Spleen (tissue), 11 donors: ENCODE measurements around the gene SSPN. TPM values are rescaled to one million over a fixed set of nuclear protein-coding genes. Genes with fewer than 3 reads are reported as not detected.

ENCODE experiments used
- DNase-seq: peaks from one replicate; pipeline ENCODE4 v3.0.0-alpha.2; 2020
- H3K27ac ChIP-seq, 8 donors: fragments of 200-600 bp; sonication (generic) in 7 of 8; 1 replicate in 4 of 8; 2 replicates in 4 of 8; pipeline versions ENCODE4 v1.5.0 to v1.8.0; 2016 to 2021; ENCODE audit warnings: inconsistent platforms in 4 of 8, mild to moderate bottlenecking in 4 of 8, moderate library complexity in 1 of 8
- H3K27me3 ChIP-seq, 7 donors: fragments of 200-600 bp; sonication (generic) in 6 of 7; replicated peaks in 1 of 7; 1 replicate in 4 of 7; 2 replicates in 3 of 7; pipeline versions ENCODE4 v1.5.0 to v1.8.0; 2016 to 2021; ENCODE audit warnings: inconsistent platforms in 3 of 7, mild to moderate bottlenecking in 1 of 7
- H3K36me3 ChIP-seq, 6 donors: fragments of 200-600 bp; sonication (generic) in 5 of 6; 1 replicate in 4 of 6; 2 replicates in 2 of 6; pipeline versions ENCODE4 v1.5.0 to v1.8.0; 2016 to 2021; ENCODE audit warnings: inconsistent platforms in 2 of 6
- H3K4me1 ChIP-seq, 6 donors: fragments of 200-600 bp; sonication (generic) in 5 of 6; 1 replicate in 3 of 6; 2 replicates in 3 of 6; pipeline versions ENCODE4 v1.5.0 to v1.8.0; 2016 to 2021; ENCODE audit warnings: inconsistent platforms in 3 of 6
- H3K4me3 ChIP-seq, 8 donors: fragments of 200-600 bp; sonication (generic) in 7 of 8; 1 replicate in 4 of 8; 2 replicates in 4 of 8; pipeline versions ENCODE4 v1.5.0 to v1.8.0; 2016 to 2021; ENCODE audit warnings: inconsistent platforms in 4 of 8, mild to moderate bottlenecking in 4 of 8, moderate library complexity in 2 of 8
- H3K9me3 ChIP-seq, 8 donors: fragments of 200-600 bp; sonication (generic) in 7 of 8; 1 replicate in 4 of 8; 2 replicates in 4 of 8; pipeline versions ENCODE4 v1.5.0 to v1.8.0; 2016 to 2021; ENCODE audit warnings: inconsistent platforms in 4 of 8
- CTCF ChIP-seq, 11 experiments: fragments of 200-600 bp in 7 of 11; fragments of 450-650 bp in 4 of 11; sonication (generic) in 4 of 11; IDR thresholded peaks in 8 of 11; conservative IDR thresholded peaks in 3 of 11; 1 replicate in 7 of 11; 2 replicates in 4 of 11; pipeline versions ENCODE4 v1.4.0 to v1.8.0; 2016 to 2021; ENCODE audit warnings: antibody characterized with exemption in 11 of 11, inconsistent platforms in 4 of 11, mild to moderate bottlenecking in 1 of 11
- POLR2A ChIP-seq, 3 donors: fragments of 450-650 bp; IDR thresholded peaks; one replicate each; pipeline ENCODE4 v1.5.1; 2017; ENCODE audit warnings: antibody characterized with exemption in 3 of 3, mild to moderate bottlenecking in 1 of 3
- POLR2AphosphoS5 ChIP-seq, 3 donors: sonication (generic); formaldehyde crosslinking; IDR thresholded peaks; one replicate each; pipeline ENCODE4 v1.5.1; 2017; ENCODE audit warnings: antibody characterized with exemption in 3 of 3
- WGBS, 5 donors: extraction: QIAGEN DNeasy Blood & Tissue Kit in 3 of 5; methylation state at CpG; one replicate each; pipeline versions ENCODE4 v1.1.5 to v1.1.7; 2013 to 2018; 5-methylcytosine and 5-hydroxymethylcytosine counted together
- intact Hi-C: fragments of 100-400 bp; cut with DNase I; formaldehyde crosslinking; loops from one replicate; pipeline ENCODE4 v1.15.0; 2023; ENCODE audit warnings: low total_unique reads
- polyA plus RNA-seq, 3 donors: library from polyadenylated mRNA; stranded (reverse); fragments of 200-250 nt; gene quantifications; one replicate each; pipeline ENCODE4 v1.2.1, GENCODE V29; 2013
- total RNA-seq, 7 donors: library from RNA; depleted of rRNA in 3 of 7; stranded (reverse); fragments of >200 nt in 3 of 7; fragmentation: NEBNext Ultra II Directional in 4 of 7; extraction: Animal tissue kit (Norgen Biotek cat#: 25700) in 4 of 7; gene quantifications; one replicate each; pipeline versions ENCODE4 v1.1.0 to v1.2.1, GENCODE V29; 2016 to 2021
- donor health status: healthy with polysubstance abuse.
- donor health status: DM: no; HTN: no; CAD: no; lungs with moderate emphysema.
- donor health status: DM: no; HTN: no; CAD: no.
- donor health status: Bipolar disorder and iron deficiency.
- donor health status: healthy.
- donor health status: DM: no; HTN: no; CAD: no.
- donor health status: DM: yes; HTN: yes; CAD: no.

The SSPN gene
- total and polyA plus RNA-seq, 10 donors = 2.7 to 46.6 (median 10.6) TPM

- 89 to 100% (median 96%) methylated on average over 1 of the region's 1 CpG for WGBS, 5 donors
- H3K36me3 ChIP-seq = no peaks in the 10 kb centered on the region
- H3K4me1 ChIP-seq = peaks cover 0 to 25% (median 17%) of the 10 kb centered on the region in 6 donors
- no peak overlapping the region for H3K27ac ChIP-seq
- TF ChIP-seq POLR2A (IDR thresholded peaks at IDR 0.05) = no peak
- no peak for TF ChIP-seq CTCF (IDR thresholded peaks at IDR 0.05 in 8 of 11, conservative IDR thresholded peaks at IDR 0.05 in 3 of 11)
- TF ChIP-seq POLR2AphosphoS5 (IDR thresholded peaks at IDR 0.05) = no peak
- peaks cover 0 to 39% (median 10%) of the 10 kb centered on the region in 7 donors for H3K27me3 ChIP-seq
- intact Hi-C loops = no loop called here
- no peak for DNase-seq
- no peak overlapping the region for H3K4me3 ChIP-seq
- no peaks in the 10 kb centered on the region for H3K9me3 ChIP-seq
These were observed 1.8 kb upstream of the SSPN start for GRCh38 chr12:26193539-26193938.

- H3K36me3 ChIP-seq = no peaks in the 10 kb centered on the region
- 1% methylated on average over 30 to 45 of the region's 45 CpGs for WGBS, 5 donors
- peak overlapping the region; percentile 42 to 78 (median 54) for H3K4me3 ChIP-seq
- TF ChIP-seq CTCF (IDR thresholded peaks at IDR 0.05 in 8 of 11, conservative IDR thresholded peaks at IDR 0.05 in 3 of 11) (no peak), POLR2A (IDR thresholded peaks at IDR 0.05) (no peak), POLR2AphosphoS5 (IDR thresholded peaks at IDR 0.05) (peak in 2 of 3 donors; percentile 54 to 59)
- intact Hi-C loops = no loop called here
- no peaks in the 10 kb centered on the region for H3K9me3 ChIP-seq
- H3K27me3 ChIP-seq = peaks cover 0 to 39% (median 10%) of the 10 kb centered on the region in 7 donors
- peak overlapping the region; percentile 53 to 80 (median 76) for H3K27ac ChIP-seq
- DNase-seq = peak; percentile 81
- peaks cover 0 to 25% (median 17%) of the 10 kb centered on the region in 6 donors for H3K4me1 ChIP-seq
These were observed 458 bp downstream of the SSPN start for GRCh38 chr12:26195641-26196420.

- TF ChIP-seq POLR2AphosphoS5 (IDR thresholded peaks at IDR 0.05) = no peak
- TF ChIP-seq CTCF (IDR thresholded peaks at IDR 0.05 in 8 of 11, conservative IDR thresholded peaks at IDR 0.05 in 3 of 11) = no peak
- TF ChIP-seq POLR2A (IDR thresholded peaks at IDR 0.05) = no peak
- Histone ChIP-seq H3K27ac (peak overlapping the region in 7 of 8 donors; percentile 67 to 80 (median 77)), H3K36me3 (no peaks in the 10 kb centered on the region), H3K4me3 (peak overlapping the region in 5 of 8 donors; percentile 53 to 78 (median 56)), H3K9me3 (no peaks in the 10 kb centered on the region), H3K27me3 (peaks cover 0 to 39% (median 10%) of the 10 kb centered on the region in 7 donors), H3K4me1 (peaks cover 0 to 25% (median 17%) of the 10 kb centered on the region in 6 donors)
- WGBS, 5 donors = 71 to 80% (median 77%) methylated on average over 5 of the region's 5 CpGs
- DNase-seq = no peak
- intact Hi-C loops = no loop called here
These were observed 996 bp downstream of the SSPN start for GRCh38 chr12:26196421-26196716.

GRCh38 chr12:26197832-26198231 is 2.5 kb downstream of the SSPN start:
- intact Hi-C loops = no loop called here
- peaks cover 0 to 25% (median 17%) of the 10 kb centered on the region in 6 donors for H3K4me1 ChIP-seq
- DNase-seq = no peak
- no peak for TF ChIP-seq CTCF (IDR thresholded peaks at IDR 0.05 in 8 of 11, conservative IDR thresholded peaks at IDR 0.05 in 3 of 11)
- TF ChIP-seq POLR2A (IDR thresholded peaks at IDR 0.05) = no peak
- no peak for TF ChIP-seq POLR2AphosphoS5 (IDR thresholded peaks at IDR 0.05)
- no peaks in the 10 kb centered on the region for H3K36me3 ChIP-seq
- peaks cover 0 to 39% (median 10%) of the 10 kb centered on the region in 7 donors for H3K27me3 ChIP-seq
- no peaks in the 10 kb centered on the region for H3K9me3 ChIP-seq
- 78 to 94% (median 82%) methylated on average over 3 of the region's 3 CpGs for WGBS, 5 donors
- no peak overlapping the region for H3K27ac ChIP-seq
- no peak overlapping the region for H3K4me3 ChIP-seq
